NCI-H2081 treated with DMSO at 0.1 percent for 48 hours (cell line): ENCODE results near the gene TULP1.

Experiments
- DNase-seq: peaks from one replicate; lab custom pipeline; 2025; lab: John Stamatoyannopoulos, UW

The TULP1 gene

GRCh38 chr6:35465646-35466045 is 47.0 kb downstream of the TULP1 start:
- DNase-seq = no peak

- DNase-seq = no peak
These were observed 49.4 kb downstream of the TULP1 start for GRCh38 chr6:35463292-35463691.

- no peak for DNase-seq
These were observed 51.4 kb downstream of the TULP1 start for GRCh38 chr6:35461270-35461669.

- DNase-seq = no peak
These were observed 54.8 kb downstream of the TULP1 start for GRCh38 chr6:35457907-35458306.

- no peak for DNase-seq
These were observed 58.1 kb downstream of the TULP1 start for GRCh38 chr6:35454391-35455110.

- DNase-seq = no peak
These were observed 59.5 kb downstream of the TULP1 start for GRCh38 chr6:35453236-35453635.

- DNase-seq = peak; percentile 30
These were observed 60.3 kb downstream of the TULP1 start, which contains the start of gene FANCE for GRCh38 chr6:35452183-35453090. Gene FANCE (plus strand): TSS chr6:35452338. CDS start chr6:35452546, 208 bp downstream.

GRCh38 chr6:35451354-35452182 is 61.1 kb downstream of the TULP1 start:
- no peak for DNase-seq

- DNase-seq = peak; percentile 37
These were observed 63.3 kb downstream of the TULP1 start for GRCh38 chr6:35449287-35449881.

GRCh38 chr6:35448191-35448590 is 64.5 kb downstream of the TULP1 start:
- DNase-seq = no peak
